ENCODE data around the gene ABO.
"Not testable (repeated sequence)": the region's sequence is repeated elsewhere in the genome, so short reads cannot be mapped to it uniquely, and the experiment has no call there.

The ABO gene

GRCh38 chr9:133251773-133252172 lies 23.2 kb downstream of the ABO start:
- H3K4me3 ChIP-seq (ENCODE audit: low read length): no peak overlapping the region
- DNase-seq (ENCODE audit: low read depth, low spot score): no peak

GRCh38 chr9:133251221-133251620 lies 23.8 kb downstream of the ABO start:
- H3K4me3 ChIP-seq (ENCODE audit: low read length); DNase-seq (ENCODE audit: low read depth, low spot score): not testable (repeated sequence)

DNA sequence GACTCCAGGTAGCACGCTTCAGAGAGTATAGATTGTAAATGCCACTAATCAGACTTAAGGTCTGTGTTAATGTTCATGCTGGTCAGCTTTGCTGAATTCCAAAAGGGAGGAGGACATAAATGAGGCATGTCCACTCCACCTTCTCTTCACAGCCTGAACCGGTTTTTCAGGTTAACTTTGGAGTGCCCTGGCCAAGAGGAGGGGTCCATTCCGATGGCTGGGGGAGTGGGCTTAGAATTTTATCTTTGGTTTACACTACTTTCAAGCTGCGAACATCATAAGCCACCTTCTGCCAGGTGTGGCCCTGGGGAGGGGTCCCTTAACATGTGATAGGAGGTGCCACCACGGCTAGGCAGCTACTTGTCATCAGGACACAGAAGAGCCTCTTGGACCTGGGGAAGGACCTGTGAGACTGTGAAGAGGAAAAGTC lies 24.2 kb downstream of the ABO start:
- no peak overlapping the region for H3K4me3 ChIP-seq (ENCODE audit: low read length)
- DNase-seq (ENCODE audit: low read depth, low spot score): no peak

DNA sequence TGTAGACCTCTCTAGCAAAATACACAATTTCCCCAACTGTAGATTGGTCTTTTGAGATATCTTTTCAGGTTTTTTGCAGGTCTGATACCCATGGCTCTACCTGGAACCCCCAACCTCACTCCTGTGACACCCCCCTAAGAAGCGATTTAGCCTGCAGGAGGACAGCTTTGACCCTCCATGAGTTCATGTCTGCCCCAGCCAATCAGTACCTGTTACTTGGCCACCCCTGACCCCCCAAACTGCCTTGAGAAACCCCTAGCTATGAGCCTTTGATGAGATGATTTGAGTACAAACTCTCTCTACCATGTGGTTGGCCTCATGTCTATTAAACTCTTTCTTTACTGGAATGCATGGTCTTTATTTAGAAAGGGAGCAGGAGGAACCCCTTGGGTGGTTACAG lies 25.7 kb downstream of the ABO start:
- H3K4me3 ChIP-seq (ENCODE audit: low read length): no peak overlapping the region
- DNase-seq (ENCODE audit: low read depth, low spot score): no peak

- no peak overlapping the region for H3K4me3 ChIP-seq (ENCODE audit: low read length)
- no peak for DNase-seq (ENCODE audit: low read depth, low spot score)
These were observed 26.2 kb downstream of the ABO start for GRCh38 chr9:133248726-133249295.

- no peak overlapping the region for H3K4me3 ChIP-seq (ENCODE audit: low read length)
- DNase-seq (ENCODE audit: low read depth, low spot score): no peak
These were observed 27.4 kb downstream of the ABO start for GRCh38 chr9:133247632-133248031.

- DNase-seq (ENCODE audit: low read depth, low spot score): no peak
These were observed 28.0 kb downstream of the ABO start for GRCh38 chr9:133246991-133247390.

DNA sequence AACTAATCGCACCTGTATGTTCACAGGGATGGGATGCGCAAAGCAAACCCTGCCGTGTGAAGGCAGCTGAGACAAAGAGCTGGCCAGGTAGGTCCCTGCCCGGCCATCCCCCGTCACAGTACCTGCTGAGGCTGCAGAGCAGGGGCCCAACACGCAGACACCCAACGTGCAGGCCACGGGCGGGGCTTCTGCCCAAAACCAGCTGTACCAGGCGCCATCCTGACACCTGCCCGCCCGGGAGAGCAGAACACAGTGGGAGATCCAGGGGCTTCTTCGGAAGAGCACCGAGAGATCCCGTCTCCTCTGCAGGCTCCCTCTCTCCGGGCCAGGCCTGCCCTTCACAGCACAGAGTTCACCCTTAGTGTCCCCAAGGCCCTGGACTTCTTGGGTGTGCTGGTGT lies 28.4 kb downstream of the ABO start:
- no peak for DNase-seq (ENCODE audit: low read depth, low spot score)
- no peak overlapping the region for H3K4me3 ChIP-seq (ENCODE audit: low read length)

More at GRCh38 chr9:133246991-133247390, 28.0 kb downstream of the ABO start:
- no peak overlapping the region for H3K4me3 ChIP-seq (ENCODE audit: low read length)

DNA sequence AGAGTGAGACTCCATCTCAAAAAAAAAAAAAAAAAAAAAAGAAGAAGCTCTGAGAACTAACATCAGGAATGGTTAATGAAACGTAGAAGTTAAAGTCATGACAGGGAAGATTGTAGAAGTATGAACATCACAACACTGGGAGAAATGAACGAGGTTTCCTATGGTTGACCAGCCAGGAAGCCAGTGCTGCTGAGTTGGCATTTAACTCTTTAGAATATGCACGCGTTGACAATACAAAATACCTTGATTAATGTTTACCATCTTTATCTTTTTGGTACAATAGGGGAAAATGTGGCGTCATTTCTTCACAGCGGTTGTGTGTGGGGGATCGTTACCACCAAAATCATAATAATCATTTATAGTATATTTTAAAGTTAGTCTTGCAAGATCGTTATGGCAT lies 32.0 kb downstream of the ABO start:
- H3K4me3 ChIP-seq (ENCODE audit: low read length): no peak overlapping the region
- no peak for DNase-seq (ENCODE audit: low read depth, low spot score)

DNA sequence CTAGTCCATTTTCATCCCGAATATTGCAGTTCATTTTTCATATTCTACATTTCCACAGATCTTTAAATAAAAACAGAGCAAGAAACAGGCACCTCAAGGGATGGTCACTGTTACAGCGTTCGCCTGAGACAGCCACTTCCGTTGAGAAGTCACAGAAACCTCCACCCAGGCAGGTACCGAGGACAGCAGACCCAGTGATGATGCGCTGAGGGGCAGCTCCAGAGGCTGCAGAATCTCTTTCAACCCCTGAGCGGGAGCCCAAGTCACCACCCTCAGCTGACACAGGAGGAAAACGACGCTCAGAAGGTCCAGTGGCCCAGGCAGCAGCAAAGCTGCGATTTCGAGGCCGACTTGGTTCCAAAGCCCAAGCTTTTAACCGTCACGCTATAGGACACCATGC lies 32.8 kb downstream of the ABO start:
- DNase-seq (ENCODE audit: low read depth, low spot score): no peak
- no peak overlapping the region for H3K4me3 ChIP-seq (ENCODE audit: low read length)

DNA sequence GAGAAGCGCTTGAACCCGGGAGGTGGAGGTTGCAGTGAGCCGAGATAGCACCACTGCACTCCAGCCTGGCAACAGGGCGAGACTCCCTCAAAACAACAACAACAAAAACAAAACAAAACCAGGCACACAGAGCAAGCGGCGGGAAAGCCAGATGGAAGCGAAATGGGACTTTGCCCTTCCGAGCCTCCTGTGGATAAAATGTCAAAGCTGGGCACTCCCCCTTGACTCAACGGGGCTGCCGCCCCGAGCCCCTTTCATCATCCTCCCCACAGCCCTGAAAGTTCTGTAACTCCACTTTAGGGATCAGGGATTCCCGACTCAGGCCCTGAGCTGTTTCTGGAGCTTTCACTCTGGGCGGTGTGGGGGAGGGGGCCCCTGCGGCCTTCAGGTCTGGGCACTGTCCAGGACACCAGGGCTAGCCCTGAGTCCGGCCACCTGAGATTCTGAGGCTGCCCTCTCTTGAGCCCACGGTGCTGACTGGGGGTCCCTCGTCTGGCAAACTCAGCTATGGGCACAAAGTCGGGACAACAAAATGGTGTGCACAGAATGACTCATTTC lies 35.4 kb downstream of the ABO start:
- no peak overlapping the region for H3K4me3 ChIP-seq (ENCODE audit: low read length)
- no peak for DNase-seq (ENCODE audit: low read depth, low spot score)

DNA sequence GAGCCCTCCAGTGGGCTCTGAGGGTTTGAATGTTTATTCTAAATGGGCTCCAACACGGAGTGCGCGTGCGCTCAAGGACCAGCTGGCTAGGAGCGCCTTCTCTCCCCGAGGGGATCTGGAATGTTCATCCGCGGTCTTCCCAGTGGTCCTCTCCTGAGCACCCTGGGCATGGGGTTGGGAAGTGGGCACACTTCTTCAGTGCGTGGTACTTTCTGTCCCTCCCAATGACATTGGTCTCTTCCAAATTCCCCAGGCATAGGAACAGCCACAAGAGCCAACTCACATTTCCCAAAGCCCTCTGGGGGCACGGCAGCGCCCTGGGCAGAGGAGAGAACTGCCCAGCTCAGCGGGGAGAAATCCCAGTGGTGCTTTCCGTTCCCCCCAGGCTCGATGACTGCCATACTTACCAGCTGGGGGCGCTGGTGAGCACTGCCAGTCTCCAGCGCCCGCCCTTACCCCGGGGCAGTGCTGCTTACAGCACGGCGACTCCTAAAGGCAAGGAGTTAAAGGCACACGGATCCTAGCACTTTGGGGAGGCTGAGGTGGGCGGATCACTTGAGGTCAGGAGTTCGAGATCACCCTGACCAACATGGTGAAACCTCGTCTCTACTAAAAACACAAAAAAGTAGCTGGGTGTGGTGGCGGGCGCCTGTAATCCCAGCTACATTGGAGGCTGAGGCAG lies 36.0 kb downstream of the ABO start:
- H3K4me3 ChIP-seq (ENCODE audit: low read length): no peak overlapping the region
- peak; percentile 53 for DNase-seq (ENCODE audit: low read depth, low spot score)

DNA sequence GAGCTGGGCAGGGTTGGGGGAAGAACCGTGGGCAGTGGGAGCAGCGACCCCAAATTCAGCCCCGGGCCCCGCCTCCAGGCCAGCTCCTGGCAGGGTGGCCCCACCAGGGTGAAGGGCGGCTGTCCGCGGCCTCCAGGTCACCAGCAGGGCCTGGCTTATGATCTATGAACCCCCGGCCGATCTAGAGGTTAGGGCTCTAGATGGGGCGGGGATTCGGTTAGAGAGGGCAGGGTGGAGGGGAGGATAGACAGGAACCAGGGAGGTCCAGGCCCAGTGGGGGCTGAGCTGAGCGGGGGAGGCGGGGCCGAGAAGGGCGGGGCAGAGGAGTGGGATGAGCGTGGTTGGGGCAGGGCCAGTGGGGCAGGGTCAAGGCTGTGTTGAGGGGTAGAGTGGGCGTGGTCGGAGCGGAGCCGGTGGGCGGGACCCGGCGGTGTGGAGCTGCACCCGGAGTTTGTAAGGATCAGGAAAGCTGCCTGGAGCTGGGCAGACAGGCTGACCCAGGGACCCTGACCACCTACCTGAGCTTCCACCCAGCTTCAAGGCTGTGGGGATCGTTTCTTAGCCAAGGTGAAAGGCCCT lies 36.6 kb downstream of the ABO start:
- no peak overlapping the region for H3K4me3 ChIP-seq (ENCODE audit: low read length)
- no peak for DNase-seq (ENCODE audit: low read depth, low spot score)

DNA sequence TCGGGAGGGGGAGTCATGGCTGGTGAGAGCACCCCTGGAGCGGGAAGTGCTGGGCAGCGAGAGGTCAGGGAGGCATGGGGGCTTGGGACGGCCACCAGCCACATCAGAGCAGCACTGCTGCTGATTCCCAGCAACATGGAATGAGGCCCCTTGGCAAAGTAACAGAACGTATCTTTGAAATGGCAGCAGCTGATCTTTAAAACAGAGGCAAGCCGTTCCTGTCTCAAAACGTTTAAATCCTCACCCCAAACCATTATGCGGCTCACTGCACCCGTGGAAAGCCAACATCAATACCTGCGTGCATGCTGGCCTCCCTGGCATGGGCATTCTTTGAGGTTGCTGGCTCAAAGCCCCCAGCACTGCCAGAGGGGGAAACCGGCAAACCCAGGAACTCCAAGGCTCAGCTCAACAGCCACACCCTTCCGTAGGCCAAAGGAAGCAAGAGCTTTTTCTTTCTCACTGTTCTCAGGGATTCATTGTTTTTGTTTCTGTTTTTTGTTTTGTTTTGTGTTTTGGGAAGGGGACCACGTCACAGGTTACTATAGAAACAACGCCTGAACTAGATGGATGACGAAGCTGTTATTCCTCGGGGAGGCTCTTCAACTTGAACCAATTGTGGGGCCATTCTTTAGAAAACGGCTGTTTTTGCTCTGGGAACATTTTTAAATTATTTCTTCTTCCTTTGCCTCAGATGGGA lies 37.8 kb downstream of the ABO start:
- no peak overlapping the region for H3K4me3 ChIP-seq (ENCODE audit: low read length)
- DNase-seq (ENCODE audit: low read depth, low spot score): no peak

DNA sequence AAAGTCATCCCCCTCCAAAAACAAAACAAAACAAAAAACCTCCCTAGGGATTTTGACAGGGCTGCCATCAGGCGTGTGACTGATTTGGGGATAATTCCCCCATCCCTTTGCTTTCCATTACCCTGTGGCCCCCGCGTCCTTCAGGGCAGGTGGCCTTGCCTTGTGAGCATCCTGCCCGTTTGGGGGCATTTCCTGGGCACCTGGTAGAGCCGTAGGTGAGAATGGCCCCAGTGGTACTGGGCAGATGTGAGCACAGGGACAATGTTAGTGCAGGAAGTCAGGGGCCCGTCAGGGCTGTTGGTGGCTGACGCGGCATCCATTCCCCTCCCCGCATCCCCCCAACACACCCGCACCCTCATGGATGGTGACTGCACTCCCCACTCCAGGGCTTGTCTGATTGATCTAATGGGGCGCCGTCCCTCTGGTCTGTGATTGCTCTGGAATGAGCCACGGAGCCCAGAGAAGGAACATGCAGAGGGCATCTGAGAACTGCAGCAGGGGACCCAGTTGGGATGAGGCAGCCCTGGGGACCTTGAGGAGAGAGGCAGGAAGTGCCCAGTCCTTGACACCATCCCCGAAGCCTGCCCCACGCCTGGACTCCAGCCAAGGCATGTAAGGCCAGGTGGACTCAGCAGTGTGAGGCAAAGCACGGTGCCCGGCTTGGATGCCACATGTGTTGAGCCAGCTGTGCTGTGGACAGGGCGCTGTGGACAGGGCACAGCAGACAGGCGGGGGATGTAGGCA lies 38.5 kb downstream of the ABO start:
- H3K4me3 ChIP-seq (ENCODE audit: low read length); DNase-seq (ENCODE audit: low read depth, low spot score): not testable (repeated sequence)

GRCh38 chr9:133235549-133236222 lies 39.3 kb downstream of the ABO start:
- no peak overlapping the region for H3K4me3 ChIP-seq (ENCODE audit: low read length)
- no peak for DNase-seq (ENCODE audit: low read depth, low spot score)

GRCh38 chr9:133234577-133235322 lies 40.3 kb downstream of the ABO start:
- no peak for DNase-seq (ENCODE audit: low read depth, low spot score)
- no peak overlapping the region for H3K4me3 ChIP-seq (ENCODE audit: low read length)

Data from Jurkat, Clone E6-1 (cell line).